G401.6 (cell line): ENCODE data around the gene BAG1.

Experiments
- FAIRE-seq: peaks from 2 replicates; lab custom pipeline; 2012; peaks lifted over from hg19 to GRCh38; lab: Jason Lieb, UNC

Gene BAG1

DNA sequence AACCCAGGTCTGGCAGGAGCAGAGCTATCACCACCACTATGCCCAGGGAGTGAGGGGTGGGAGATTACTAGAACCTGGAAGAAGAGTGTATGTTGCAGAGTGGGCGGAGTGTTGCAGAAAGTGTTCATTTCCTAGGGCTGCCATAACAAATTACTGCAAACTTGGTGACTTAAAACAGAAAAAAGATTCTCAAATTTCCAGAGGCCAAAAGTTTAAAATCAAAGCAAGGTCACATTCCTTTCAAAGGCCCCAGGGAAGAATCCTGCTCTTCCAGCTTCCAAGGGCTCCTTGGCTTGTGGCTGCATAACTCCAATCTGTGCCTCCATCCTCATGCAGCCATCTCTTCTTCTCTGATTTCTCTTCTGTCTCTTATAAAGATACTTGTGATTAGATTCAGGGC is 55.1 kb downstream of the BAG1 start:
- FAIRE-seq: no peak

DNA sequence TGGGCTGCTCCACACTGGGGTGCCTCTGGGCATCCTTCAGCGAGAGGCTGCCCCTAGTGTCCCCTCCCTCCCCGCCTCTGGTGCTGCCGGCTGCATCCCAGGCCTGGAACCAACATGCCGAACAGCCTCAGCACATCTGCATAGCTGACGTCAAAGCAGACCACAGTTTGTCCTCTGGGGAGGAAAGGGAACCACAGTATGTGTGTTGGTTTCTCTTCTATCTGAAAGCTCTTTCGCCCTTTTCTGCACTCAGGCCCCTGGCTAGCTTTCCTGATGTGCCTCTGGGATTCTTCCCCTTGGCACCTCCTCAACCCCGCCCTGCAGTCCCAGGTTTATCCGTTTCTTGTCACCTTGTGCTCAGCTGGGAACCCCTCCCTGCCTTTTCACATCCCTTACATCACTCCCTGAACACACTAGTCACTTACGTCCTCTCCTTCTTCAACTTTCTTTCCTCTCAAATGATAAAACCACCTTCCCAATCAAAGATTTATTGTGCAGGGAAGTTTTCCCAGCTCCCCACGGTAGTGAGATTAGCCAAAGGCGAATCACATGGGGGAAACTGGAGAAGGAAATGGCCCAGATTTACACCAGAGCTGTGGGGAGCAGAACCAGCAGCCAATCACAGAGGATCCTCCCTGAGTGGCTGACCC is 61.8 kb downstream of the BAG1 start:
- no peak for FAIRE-seq
